GM23248 (cell line): ENCODE measurements around the gene SNX32. TPM values are rescaled to one million over a fixed set of nuclear protein-coding genes. Genes with fewer than 3 reads are reported as not detected.

ENCODE experiments used
- DNase-seq: peaks from one replicate; pipeline ENCODE4 v3.0.0-alpha.2; 2015
- H2AFZ ChIP-seq: fragments of 200-600 bp; sonication (generic); 2 replicates; pipeline ENCODE4 v1.6.1; 2016; ENCODE audit warnings: antibody characterized with exemption
- H3F3A ChIP-seq: fragments of 200-600 bp; sonication (generic); 2 replicates; pipeline ENCODE4 v1.6.1; 2016; ENCODE audit warnings: mild to moderate bottlenecking, antibody characterized with exemption, mixed run types; ENCODE audit not compliant: insufficient read depth
- H3K27ac ChIP-seq: fragments of 200-600 bp; sonication (generic); 2 replicates; pipeline ENCODE4 v1.5.1; 2016; ENCODE audit warnings: mild to moderate bottlenecking
- H3K27me3 ChIP-seq: fragments of 200-600 bp; sonication (generic); replicated peaks from 2 replicates; pipeline ENCODE4 v1.6.1; 2016; ENCODE audit warnings: mild to moderate bottlenecking; ENCODE audit not compliant: insufficient read depth
- H3K36me3 ChIP-seq: fragments of 200-600 bp; sonication (generic); 2 replicates; pipeline ENCODE4 v1.6.1; 2016; ENCODE audit warnings: low read depth, mild to moderate bottlenecking
- H3K4me1 ChIP-seq: fragments of 200-600 bp; sonication (generic); 2 replicates; pipeline ENCODE4 v1.6.1; 2016; ENCODE audit warnings: mild to moderate bottlenecking; ENCODE audit not compliant: insufficient read depth
- H3K4me2 ChIP-seq: fragments of 200-600 bp; sonication (generic); one replicate; pipeline ENCODE4 v1.6.1; 2016; ENCODE audit warnings: mild to moderate bottlenecking; ENCODE audit not compliant: unreplicated experiment
- H3K4me3 ChIP-seq: fragments of 200-600 bp; sonication (generic); 2 replicates; pipeline ENCODE4 v1.5.1; 2016; ENCODE audit warnings: mild to moderate bottlenecking
- H3K79me2 ChIP-seq: fragments of 200-600 bp; sonication (generic); 2 replicates; pipeline ENCODE4 v1.6.1; 2016; ENCODE audit warnings: mild to moderate bottlenecking; ENCODE audit not compliant: insufficient read depth
- H3K9ac ChIP-seq: fragments of 200-600 bp; sonication (generic); 2 replicates; pipeline ENCODE4 v1.6.1; 2016; ENCODE audit warnings: mild to moderate bottlenecking
- H3K9me2 ChIP-seq: fragments of 200-600 bp; sonication (generic); 2 replicates; pipeline ENCODE4 v1.6.1; 2016; ENCODE audit warnings: mixed run types, mild to moderate bottlenecking, moderate library complexity; ENCODE audit not compliant: insufficient read depth
- H3K9me3 ChIP-seq: fragments of 200-600 bp; sonication (generic); one replicate; pipeline ENCODE4 v1.6.1; 2017; ENCODE audit warnings: low read depth
- H4K20me1 ChIP-seq: fragments of 200-600 bp; sonication (generic); 2 replicates; pipeline ENCODE4 v1.6.0; 2016; ENCODE audit not compliant: insufficient read depth
- EZH2 ChIP-seq: fragments of 200-600 bp; sonication (generic); IDR thresholded peaks from 2 replicates; pipeline ENCODE4 v1.6.1; 2018; ENCODE audit warnings: antibody characterized with exemption, mild to moderate bottlenecking; ENCODE audit not compliant: insufficient read depth, poor library complexity, severe bottlenecking
- EZH2phosphoT487 ChIP-seq: fragments of 200-600 bp; sonication (generic); IDR thresholded peaks from 2 replicates; pipeline ENCODE4 v1.6.1; 2018; ENCODE audit warnings: antibody characterized with exemption, moderate library complexity, mild to moderate bottlenecking, low read depth; ENCODE audit not compliant: insufficient read depth
- WGBS, 2 experiments: methylation state at CpG; one replicate each; pipeline ENCODE4 v1.1.6; 2015 to 2017; ENCODE audit warnings: low lambda C conversion rate in 2 of 2, low coverage in 1 of 2; ENCODE audit errors: missing lambda C conversion rate in 2 of 2; 5-methylcytosine and 5-hydroxymethylcytosine counted together
- in situ Hi-C: fragments of 300-500 bp; cut with MboI; formaldehyde crosslinking; loops from 2 replicates; pipeline ENCODE4 v1.15.0; 2020
- polyA plus RNA-seq: library from polyadenylated mRNA; unstranded; fragments of >200 nt; fragmentation: Nextera tagmentation; extraction: Ambion mirVana; gene quantifications from 2 replicates; pipeline ENCODE4 v1.2.1, GENCODE V29; 2016
- total RNA-seq: library from RNA; depleted of rRNA; stranded (reverse); fragments of >200 nt; shearing (Covaris generic); gene quantifications from 2 replicates; pipeline ENCODE4 v1.2.3, GENCODE V29; 2014

The SNX32 gene
- total and polyA plus RNA-seq, 2 experiments from 2014 or later = 0.51 TPM; not detected in 1

DNA sequence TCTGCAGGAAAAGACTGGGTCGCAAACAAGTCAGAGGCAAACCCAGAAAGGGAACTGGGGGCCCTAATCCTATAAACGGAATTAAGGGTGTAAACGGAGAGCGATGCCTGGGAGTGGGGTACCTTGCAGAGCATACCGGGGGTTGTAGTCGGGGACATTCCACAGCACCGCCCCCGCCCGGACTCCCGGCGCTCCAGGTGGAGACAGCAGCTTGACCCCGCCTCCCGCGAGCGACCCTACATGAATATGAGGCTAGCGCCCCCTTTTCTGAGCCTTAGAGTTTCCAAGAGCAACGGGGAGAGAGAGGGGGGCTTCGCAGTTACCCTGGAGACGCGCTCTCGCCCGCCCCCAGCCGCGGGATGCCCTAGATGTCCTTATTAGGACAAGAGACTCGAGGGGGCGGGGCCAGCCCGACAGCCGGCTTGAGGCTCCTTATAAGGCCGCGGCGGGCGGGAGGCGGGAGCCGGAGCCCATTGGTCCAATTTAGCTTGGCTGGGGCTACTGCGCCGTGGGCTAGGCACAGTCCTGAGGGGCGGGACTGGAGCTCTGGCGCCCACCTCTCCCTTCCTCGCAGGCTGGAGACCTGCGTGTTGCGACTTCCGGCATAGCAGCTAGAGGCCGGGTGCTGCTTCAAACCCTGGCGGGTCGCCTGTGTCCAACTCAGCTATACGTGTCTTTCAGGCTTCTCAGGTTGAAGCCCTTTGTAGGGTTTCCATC, 25.5 kb downstream of the SNX32 start:
- WGBS, 2 experiments = 1% methylated on average over 45 to 46 of the region's 46 CpGs
- Histone ChIP-seq H3K27me3 (no peaks in the 10 kb centered on the region), H3K4me1 (peaks cover 17% of the 10 kb centered on the region), H3K79me2 (peaks cover 67% of the 10 kb centered on the region), H3K27ac (peak overlapping the region; percentile 84), H3K4me3 (peak overlapping the region; percentile 92), H3K36me3 (peaks cover 30% of the 10 kb centered on the region; the same call in 1 of the 2 replicates), H2AFZ (peak overlapping the region; percentile 67), H3K4me2 (peak overlapping the region; percentile 94), H3K9me3 (no peaks in the 10 kb centered on the region), H3K9me2 (no peaks in the 10 kb centered on the region), H3K9ac (peak overlapping the region; percentile 90), H3F3A (peaks cover 58% of the 10 kb centered on the region), H4K20me1 (peaks cover 17% of the 10 kb centered on the region; the same call in 1 of the 2 replicates)
- TF ChIP-seq EZH2phosphoT487 (no peak), EZH2 (no peak)
- in situ Hi-C loops = no loop called here
- DNase-seq = peak; percentile 99

DNA sequence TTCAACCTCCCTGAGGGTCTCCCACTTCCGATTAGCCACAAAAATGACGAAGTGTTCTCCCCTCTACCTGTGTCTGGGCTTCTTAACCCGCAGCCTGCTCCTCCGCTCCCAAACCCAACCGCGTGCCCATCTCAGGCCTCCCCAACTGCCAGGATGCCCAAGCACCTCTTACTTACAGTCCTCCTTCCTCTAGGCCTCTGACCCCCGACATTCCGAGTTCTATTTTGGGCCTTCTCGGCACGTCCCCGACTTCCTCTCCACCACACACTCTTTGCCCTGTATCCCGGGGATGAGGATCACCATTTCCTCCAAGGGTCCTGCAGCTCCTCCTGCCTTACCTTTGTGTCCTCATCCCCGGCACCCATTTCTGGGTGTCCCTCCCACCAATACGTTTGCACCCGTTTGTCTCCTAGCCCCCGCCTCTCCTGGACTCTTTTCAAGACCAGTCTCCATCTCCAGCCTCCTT, 26.1 kb downstream of the SNX32 start:
- Histone ChIP-seq H3K79me2 (peaks cover 61% of the 10 kb centered on the region), H4K20me1 (peaks cover 11% of the 10 kb centered on the region; the same call in 1 of the 2 replicates), H3K4me3 (peak overlapping the region; percentile 92), H2AFZ (peak overlapping the region; percentile 42), H3K27ac (peak overlapping the region; percentile 84), H3K9ac (peak overlapping the region; percentile 90), H3K4me1 (peaks cover 17% of the 10 kb centered on the region), H3K9me3 (no peaks in the 10 kb centered on the region), H3K27me3 (no peaks in the 10 kb centered on the region), H3K9me2 (no peaks in the 10 kb centered on the region), H3K36me3 (peaks cover 24% of the 10 kb centered on the region; the same call in 1 of the 2 replicates), H3K4me2 (peak overlapping the region; percentile 94), H3F3A (peaks cover 55% of the 10 kb centered on the region)
- TF ChIP-seq EZH2phosphoT487 = no peak
- no peak for TF ChIP-seq EZH2
- peak; percentile 57 for DNase-seq
- in situ Hi-C loops = no loop called here
- WGBS, 2 experiments = 0 to 1% methylated on average over 16 of the region's 16 CpGs

DNA sequence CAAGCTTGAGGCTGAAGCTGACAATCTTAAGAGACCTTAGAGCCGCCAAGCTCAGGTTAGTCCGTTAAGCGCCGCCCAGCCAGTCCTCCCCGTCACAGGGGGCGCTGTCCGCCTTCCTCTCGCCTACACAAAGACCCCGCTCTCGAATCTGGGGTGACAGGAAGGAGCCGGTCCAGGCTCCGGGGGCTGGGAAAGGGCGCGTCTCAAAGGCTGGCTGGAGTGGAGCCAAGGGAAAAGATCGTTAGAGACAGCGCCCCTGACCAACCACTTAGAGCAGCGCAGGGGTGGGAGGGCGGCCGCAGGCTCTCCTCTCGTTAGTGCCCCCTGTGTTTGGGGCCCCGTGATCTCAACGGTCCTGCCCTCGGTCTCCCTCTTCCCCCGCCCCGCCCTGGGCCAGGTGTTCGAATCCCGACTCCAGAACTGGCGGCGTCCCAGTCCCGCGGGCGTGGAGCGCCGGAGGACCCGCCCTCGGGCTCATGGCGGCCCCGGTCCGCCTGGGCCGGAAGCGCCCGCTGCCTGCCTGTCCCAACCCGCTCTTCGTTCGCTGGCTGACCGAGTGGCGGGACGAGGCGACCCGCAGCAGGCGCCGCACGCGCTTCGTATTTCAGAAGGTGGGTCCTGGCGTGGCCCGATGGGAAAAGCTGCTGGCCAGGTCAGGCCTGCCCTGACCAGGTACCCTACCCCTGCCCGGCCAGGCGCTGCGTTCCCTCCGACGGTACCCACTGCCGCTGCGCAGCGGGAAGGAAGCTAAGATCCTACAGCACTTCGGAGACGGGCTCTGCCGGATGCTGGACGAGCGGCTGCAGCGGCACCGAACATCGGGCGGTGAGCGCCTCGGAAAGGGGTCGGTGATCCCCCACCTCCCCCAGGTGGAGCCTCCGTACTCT, 26.8 kb downstream of the SNX32 start, which contains the start of gene MUS81:
TSS of gene MUS81 (plus strand) at position 156 of the 887 bp plus-strand sequence. CDS start at position 477, 321 bp downstream.
- Histone ChIP-seq H4K20me1 (peaks cover 11% of the 10 kb centered on the region; the same call in 1 of the 2 replicates), H3K9me2 (no peaks in the 10 kb centered on the region)
- 1% methylated on average over 70 to 72 of the region's 78 CpGs for WGBS, 2 experiments

DNA sequence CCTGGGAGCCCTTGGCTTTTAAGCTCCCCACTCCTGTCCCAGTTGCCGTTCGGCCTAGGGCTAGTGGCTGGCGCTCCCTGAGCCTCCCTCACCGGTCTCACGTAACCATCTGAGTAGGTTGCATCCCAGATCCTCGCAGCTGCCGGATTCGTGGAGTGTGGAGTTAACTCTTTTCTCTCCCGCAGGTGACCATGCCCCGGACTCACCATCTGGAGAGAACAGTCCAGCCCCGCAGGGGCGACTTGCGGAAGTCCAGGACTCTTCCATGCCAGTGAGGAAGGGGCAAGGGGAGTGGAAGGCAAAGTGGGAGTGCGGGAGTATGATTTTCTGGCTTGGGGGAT, 27.4 kb downstream of the SNX32 start:
- DNase-seq = no peak
- Histone ChIP-seq H3K27ac (peak overlapping the region; percentile 84), H3K4me3 (peak overlapping the region; percentile 92), H3F3A (peaks cover 51% of the 10 kb centered on the region), H3K4me2 (peak overlapping the region; percentile 94), H3K36me3 (peaks cover 11% of the 10 kb centered on the region; the same call in 1 of the 2 replicates), H3K27me3 (no peaks in the 10 kb centered on the region), H4K20me1 (peaks cover 9% of the 10 kb centered on the region; the same call in 1 of the 2 replicates), H3K79me2 (peaks cover 48% of the 10 kb centered on the region), H3K9me2 (no peaks in the 10 kb centered on the region), H2AFZ (peak overlapping the region; percentile 42), H3K9ac (peak overlapping the region; percentile 90), H3K4me1 (peaks cover 13% of the 10 kb centered on the region), H3K9me3 (no peaks in the 10 kb centered on the region)
- in situ Hi-C loops = no loop called here
- 6 to 7% methylated on average over 14 of the region's 14 CpGs for WGBS, 2 experiments
- no peak for TF ChIP-seq EZH2phosphoT487
- TF ChIP-seq EZH2 = no peak

More for the DNA sequence above, 26.8 kb downstream of the SNX32 start, which contains the start of gene MUS81:
- peak; percentile 98 for DNase-seq
- Histone ChIP-seq H3K4me1 (peaks cover 17% of the 10 kb centered on the region), H3K9me3 (no peaks in the 10 kb centered on the region), H3K4me2 (peak within 1 kb of the TSS; percentile 94), H3K27me3 (no peaks in the 10 kb centered on the region), H3F3A (peaks cover 49% of the 10 kb centered on the region), H3K9ac (peak within 1 kb of the TSS; percentile 90), H3K27ac (peak within 1 kb of the TSS; percentile 84), H3K4me3 (peak within 1 kb of the TSS; percentile 92), H3K79me2 (peaks cover 55% of the 10 kb centered on the region), H2AFZ (peak within 1 kb of the TSS; percentile 67), H3K36me3 (peaks cover 17% of the 10 kb centered on the region; the same call in 1 of the 2 replicates)
- in situ Hi-C loops = no loop called here
- TF ChIP-seq EZH2 (no peak), EZH2phosphoT487 (no peak)
